Stimulated activated CD8-positive, alpha-beta memory T cell treated with anti-CD3 and anti-CD28 coated beads, Interleukin-12 subunit alpha, Interleukin-12 subunit beta, amount 100 ng/mL, for 24 hours (primary cell): Measurements from ENCODE around the gene GUCY1A2.

Experiments
- DNase-seq: peaks from one replicate; pipeline ENCODE4 v3.0.0-alpha.2; 2020; ENCODE audit errors: extremely low read depth

The GUCY1A2 gene

DNA sequence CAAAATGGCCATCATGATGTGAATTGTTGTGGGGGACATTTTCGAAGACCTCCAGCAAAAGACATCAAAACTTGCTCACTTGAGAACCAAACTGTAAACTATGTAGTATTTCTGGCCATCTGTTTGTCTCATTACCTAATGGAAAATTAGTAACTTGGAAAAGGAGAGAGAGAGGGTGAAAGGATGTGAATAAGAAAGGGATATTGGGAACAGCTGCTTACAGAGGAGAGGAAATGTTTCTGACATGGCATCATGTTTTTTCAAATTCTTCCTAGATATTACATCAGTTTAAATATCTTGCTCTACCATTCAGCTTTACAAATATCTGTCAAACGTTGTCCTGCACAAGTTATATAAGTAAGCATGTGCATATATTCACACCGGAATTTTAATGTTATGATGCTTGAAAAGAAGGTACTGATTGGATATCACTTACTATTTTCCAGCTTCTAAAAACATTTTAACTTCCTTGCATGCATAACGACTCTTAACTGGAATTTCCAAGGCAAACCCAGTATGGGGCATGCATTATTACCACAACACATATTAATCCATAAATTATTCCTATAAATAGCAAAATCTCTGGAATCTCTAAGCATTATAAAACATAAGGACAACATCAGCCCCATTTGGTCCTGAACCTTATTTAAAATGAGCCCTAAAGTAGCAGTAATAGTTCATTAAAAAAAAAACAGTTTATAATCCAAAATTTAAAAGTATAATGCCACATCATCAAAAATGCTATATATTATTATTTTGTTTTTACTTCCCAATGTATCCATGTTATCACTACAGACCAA lies 20.0 kb downstream of the GUCY1A2 start:
- DNase-seq, result no peak

DNA sequence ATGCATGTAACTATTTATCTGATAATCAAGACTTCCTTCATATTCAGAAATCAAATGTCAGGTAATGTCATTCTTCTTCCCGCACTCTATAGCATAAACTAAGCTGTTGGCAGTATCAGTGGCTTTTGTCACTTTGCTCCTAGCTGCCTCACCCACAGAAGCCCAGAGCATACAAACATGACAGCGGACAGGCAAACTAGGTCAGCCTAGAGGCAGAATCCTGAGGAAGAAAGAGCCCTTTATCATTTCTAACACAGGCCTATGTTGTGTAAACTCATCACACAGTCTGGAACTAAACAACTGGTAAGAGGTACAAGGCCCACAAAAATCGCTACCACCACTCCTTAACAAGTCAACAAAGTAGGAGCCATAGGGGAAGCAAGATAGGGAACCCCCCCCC lies 21.0 kb downstream of the GUCY1A2 start:
- DNase-seq, result no peak

DNA sequence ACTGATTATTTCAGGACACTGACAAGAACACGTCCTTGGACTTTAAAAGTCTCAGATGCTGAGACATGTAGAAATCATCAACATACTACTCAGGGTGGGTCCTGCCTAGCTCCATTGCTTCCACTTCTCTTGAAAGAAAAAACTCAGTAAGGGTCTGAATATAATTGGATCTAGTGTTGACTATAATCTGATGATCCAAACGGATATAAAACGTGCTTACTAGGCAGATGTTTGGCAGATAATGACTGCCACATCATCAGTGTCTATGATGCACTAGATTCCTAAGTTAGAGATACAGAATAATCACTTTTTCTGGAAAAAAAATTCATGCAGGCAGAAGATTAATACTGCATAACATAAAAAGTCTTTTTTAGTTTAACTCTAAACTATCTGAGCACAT lies 21.6 kb downstream of the GUCY1A2 start:
- DNase-seq, result no peak

DNA sequence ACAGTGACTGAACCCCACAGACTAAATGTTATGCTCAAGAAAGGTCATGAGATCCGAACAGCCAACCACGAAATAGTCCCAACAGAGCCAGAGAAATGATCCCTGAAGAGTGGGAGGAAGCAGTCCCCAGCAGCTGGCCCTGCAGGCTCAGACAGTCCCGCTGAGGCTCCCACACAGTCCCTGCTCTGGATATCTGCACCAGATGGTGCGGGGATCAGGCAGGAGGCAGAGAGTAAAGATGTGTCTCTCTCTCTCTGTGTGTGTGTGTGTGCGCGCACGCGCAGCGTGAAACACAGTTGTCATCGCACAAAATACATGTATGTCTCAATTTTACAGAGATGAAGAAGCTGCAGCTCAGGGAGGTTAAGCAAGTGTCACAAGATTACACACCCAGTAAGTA lies 27.9 kb downstream of the GUCY1A2 start:
- DNase-seq, result no peak

DNA sequence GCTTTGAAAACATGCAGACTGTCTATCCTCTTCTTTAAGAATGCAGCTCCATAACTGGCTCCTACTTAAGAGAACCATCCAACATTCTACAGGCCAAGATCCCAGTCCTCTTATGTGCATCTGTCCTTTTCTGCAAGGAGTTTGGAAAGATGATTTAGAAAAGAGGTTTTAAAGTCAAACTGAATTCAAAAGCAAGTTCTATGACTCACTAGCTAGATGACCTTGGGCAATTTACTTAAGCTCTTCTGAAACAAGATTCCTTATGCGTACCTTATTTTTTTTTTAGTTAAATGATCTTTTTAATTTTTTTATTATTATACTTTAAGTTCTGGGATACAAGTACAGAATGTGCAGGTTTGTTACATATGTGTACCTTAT lies 29.2 kb downstream of the GUCY1A2 start:
- DNase-seq, result no peak

DNA sequence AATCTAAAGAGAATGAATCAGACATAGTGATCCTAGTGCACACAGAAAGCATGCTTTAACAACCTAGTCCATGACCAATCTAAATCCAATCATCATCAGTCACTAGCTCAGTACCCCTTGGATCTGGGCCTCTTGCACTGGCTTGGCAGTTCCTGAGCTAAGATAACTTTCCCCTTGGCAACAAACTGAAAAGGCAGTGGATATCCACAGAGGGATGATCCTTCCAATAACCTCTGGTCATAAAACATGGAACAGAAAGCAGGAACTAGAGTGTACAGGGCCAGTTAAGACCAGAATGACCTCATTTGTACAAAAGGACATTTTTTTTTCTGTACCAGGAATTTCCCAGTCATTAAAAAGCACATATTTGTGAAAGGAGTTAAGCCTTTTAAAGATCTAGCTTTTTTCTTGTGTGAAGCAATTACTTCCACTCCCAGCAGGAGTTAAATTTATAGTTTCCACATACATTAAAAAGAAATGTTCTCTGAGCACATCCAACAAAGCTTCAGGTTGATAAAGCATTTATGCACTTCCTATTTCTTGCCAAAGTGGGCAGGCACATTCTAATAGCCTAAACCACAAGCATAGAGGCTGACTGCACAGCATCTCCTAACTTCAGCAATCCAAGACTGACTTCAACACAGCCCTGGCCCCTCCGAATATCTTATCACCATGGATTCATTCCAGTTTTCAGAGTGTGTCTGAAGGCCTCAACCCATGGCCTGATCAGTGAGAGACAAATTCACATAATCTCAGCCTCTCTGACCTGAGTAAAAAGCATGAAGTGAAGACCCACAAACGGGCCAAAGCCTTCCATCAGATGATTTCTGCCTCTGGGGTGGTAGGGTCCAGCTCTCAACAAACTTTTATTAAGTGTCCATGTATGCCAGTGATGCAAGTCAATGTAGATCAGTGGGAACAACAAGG lies 29.9 kb downstream of the GUCY1A2 start:
- no peak for DNase-seq

DNA sequence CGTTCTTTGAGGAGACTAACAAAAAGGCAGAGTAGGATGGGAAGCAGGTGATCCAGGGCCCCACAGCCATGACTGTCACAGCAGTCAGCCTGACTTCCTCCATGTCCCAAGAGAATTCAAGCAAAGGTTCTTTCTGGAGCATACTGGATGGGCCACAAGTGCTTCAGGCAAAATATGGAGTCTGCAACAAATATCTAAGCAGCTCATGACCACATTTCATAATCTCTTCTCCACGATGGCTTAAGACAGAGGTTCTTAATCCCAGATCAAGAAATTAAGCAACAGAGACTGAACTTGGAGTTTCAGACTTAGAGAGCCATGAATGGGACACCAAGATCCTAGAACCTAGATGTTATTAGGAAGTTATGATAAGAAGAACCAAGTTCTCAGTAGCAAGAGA lies 31.6 kb downstream of the GUCY1A2 start:
- no peak for DNase-seq

DNA sequence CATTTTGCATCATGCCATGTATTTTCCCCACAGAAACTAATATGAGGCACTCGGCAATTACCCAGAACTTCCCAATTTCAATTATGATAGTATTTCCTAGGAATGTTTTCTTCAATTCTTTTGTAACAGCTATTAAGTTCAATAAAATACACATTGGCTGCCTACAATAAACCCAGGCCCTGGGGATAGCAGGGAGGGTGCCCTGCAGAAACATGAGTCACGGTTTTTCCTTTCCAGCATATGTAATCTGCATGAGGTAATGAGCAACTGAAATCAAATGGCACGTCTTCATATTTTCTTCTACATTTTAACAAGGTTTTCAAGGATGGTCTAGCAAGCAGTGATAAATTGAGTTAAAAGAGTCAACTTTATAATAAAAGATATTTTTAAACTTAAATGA lies 32.0 kb downstream of the GUCY1A2 start:
- DNase-seq, result no peak

DNA sequence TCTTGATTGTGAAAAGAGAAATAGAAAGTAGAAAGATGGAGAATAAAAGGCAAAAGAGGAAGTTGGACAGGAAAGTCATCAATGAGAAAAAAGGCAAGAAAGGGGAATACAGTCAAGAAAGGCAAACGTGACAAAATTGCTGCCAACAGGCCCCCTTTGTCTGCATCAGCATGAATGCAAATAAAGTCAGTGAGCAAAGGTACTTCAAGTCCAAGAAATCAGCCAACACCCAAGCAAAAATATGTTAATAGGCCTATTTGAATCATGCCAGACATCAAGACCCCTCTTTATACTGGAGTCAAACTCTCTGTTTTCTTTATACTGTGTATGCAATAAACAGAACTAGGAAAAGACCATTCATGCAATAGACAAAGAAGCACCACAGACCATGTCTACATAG lies 34.3 kb downstream of the GUCY1A2 start:
- no peak for DNase-seq

DNA sequence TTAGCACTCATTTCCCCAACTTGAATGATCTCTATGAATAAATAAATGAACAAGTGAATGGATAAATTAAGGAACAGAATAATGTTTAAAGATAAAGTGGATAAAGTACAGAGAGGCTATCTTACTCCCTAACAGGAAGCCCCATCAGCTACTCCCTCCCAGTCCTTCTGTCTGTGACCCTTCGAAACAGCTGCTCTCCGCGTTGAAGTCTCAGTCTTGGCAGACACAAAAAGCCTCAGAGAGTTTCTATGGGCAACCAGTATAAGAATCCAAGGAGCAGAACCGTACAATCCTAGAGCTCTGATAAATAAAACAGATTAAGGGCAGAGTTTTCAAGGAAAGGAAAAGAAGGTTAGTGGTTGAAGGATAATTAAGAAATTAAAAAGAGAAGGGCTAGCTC lies 35.0 kb downstream of the GUCY1A2 start:
- DNase-seq, result no peak

DNA sequence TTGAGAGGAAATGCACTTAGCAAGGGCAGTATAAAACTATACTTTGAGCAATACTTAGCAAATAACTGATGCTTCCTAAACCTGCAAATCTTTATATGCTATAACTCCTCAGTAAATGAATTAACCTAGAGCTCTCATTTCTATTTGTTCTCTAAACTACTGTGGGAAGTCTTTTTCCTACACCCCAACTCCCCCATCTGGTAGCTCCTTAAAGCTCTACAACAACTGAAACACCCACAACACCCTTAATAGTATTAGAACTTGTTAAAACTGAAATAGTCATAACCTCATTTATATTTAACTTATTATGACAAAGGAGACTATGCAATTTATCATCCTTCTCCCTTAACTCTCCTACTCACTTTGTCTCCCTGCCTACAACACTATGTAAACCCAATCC lies 43.4 kb downstream of the GUCY1A2 start:
- no peak for DNase-seq

DNA sequence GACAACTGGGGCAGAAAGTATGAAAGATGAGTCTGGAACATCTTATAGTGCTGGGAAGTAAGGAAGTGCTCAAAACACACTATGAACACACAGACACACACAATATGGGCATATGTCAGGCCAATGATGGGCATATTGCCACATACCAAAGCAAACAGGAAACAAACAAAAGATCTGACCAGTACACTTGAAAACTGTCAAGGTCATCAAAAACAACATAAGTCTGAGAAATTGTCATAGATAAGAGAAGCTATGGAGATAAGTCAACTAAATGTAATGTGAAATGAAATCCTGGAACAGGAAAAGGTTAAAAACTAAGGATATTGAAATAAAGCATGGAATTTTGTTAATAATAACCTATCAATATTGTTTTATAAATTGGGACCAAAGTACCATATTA lies 46.4 kb downstream of the GUCY1A2 start:
- no peak for DNase-seq

DNA sequence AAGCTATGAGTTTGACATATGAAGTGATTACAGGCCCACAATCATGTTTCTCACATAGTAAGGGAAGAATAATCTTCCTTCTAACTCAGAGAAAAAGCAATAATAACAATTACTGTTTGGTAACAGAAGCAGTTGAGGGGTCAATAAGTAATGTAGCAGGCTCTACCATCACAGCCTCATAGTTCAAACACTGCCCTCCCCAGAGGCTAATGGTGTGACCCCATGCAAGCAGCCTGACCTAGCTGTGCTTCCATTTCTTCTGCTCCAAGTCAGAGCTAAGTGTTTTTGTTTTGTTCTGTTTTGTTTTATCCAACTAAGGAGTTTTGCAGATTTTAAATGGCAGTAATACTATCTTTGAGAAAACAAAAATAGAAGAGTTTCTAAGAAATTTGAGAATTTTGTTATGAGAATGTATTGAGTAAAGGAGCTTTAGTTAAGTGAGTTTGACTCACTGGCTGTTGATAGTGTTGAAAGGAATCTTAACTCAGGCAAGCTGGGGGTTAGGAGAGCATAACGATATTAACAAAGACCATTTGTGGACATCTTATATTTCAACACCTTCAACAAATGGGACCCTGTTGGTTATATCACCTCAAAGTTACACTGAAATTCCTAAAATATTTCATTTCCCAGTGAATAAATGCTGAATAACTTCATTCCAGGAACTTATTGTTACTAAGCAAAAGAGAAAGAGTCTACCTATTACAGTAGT lies 48.5 kb downstream of the GUCY1A2 start:
- no peak for DNase-seq

DNA sequence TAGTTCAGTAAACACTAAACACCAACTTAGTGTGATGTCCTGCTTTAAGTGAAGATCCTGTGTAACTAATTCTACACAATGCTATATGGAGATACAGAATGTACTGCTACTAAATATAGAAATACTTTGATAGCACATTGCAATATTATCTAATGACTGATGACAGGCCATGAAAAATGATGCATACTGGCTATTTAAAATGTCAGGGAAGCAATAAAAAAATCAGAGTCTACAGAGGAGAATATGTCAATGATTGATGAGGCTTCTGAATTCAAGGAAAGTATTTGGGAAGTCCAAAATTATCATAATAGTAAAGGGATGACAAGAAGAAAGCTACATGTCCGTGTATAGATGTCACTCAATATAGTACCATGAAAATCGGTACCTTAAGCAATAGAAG lies 55.3 kb downstream of the GUCY1A2 start:
- no peak for DNase-seq

DNA sequence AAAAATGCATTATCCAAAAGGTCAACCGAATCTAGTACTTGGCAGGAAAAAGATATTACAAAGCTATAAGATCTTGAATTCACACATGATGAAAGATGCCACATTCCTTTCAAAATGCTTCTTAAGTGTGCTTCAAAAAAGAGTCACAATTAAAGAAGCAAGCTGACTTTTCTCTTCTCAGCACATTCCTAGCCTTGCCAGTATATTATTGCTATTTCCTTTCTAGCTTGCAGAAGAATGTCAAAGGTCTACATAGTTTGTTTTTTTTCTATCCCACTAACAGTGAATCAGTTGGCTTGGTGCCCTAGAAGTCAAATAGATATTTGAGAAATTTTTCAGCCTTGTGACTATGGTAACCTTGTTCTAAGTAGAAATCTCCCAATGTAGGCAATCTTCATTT lies 56.8 kb downstream of the GUCY1A2 start:
- DNase-seq, result no peak

DNA sequence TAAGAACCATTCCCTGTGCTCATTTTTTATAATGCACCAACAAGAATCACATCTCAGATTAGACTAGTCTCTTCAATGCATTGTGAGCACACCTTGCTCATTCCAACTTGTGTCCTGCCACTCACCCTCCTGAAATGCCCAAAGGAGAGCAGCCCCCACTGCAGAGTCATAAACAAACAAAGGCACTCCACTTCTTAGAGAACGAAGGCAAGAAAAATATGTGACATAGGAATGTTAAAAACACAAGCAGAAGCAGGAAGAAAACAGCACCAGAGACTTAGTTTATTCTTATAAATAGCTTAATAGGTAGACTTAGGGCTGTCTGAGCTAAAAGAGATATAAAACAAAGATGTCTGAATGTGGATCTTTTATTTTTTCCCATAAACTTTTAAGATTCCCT lies 57.2 kb downstream of the GUCY1A2 start:
- no peak for DNase-seq

DNA sequence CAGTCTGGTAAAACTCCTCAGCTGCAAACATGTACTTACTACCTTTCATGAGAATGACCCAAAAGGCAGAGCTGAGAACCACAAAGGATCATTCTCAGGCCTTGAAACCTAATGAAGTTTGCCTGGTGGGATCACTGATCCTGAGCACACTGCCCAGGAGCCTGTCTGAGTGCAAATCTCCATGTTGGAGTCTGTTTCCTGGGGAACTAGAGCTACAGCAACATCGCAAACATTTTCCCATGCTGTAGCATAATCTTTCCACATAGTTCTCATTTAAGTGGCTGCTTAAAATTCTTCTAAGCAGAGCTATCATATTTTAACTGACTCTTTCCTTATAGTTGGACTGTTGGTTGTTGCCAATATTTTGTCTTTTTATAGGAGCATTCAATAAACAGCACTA lies 58.5 kb downstream of the GUCY1A2 start:
- DNase-seq, result no peak

DNA sequence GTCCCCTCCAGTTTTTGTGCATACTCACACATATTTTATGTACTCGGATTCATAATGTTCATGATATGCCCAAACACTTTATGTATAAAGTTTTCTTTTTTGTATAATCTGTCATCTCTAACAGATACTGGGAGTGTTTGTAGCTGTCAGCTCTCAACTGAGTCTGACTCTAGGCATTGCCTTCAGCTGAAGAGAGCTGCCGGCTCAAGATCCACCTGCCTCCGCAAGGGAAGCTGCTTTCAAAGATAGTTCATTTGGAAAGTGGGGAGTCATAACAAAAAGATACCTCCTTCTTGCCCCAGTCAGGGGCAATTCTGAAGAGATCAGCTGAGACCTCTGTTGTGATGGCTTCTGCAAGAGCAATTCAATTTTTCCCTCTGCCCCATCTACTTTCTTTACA lies 58.9 kb downstream of the GUCY1A2 start:
- no peak for DNase-seq

DNA sequence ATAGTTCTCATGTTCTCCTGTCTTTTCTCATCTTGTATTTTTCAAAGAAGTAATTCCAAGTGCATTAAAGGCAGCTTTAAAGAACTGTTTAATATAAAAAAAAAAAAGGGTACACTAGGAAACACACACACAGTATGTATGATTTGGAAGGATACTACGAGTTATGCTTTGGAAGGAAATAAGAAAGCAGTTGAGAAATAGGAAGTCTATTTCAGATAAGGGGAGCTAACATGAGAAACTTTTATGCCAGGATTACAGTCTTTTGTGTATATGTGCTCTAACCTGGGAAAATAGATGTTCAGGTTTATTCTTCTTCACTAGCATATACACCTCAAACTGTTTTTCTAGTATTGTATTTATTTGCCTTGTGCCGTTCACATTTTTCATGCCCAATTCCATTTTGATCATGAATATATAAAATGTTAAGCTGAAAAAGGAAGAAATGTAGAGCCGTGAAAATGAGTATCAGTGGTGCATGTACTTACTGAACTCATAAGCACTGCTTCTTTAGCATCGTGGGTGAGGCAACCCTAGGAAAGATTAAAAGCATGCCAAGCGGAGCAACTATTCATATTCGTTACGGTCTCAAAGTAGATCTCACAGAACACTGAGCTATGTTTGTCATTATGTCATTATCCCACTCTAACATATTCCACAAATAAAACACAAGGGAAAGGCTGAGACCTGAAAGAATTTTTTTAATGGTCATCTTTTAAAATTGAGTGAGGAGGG lies 59.6 kb downstream of the GUCY1A2 start:
- DNase-seq, result no peak

DNA sequence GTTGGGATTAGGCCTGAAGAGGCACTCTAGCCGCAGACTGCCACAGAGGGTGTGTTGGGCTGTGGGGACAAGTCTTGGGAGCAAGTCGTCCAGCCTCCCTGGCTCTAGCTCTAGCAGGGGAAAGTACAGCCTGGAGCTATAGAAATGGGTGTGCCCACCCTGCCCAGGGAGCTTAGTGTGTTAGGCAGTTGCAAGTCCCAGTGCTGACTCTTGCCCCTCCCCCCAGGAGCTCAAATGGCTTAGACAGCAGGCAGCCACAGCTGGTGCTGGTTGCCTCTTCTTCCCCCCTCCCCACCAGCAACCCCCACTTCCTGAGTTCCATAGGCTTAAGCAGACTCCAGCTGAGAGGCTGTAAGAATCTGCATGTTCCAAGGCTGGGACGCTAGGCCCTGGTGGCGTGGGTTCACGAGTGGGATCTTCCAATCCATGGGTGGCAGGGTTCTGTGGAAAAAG lies 61.2 kb downstream of the GUCY1A2 start:
- DNase-seq, result no peak

DNA sequence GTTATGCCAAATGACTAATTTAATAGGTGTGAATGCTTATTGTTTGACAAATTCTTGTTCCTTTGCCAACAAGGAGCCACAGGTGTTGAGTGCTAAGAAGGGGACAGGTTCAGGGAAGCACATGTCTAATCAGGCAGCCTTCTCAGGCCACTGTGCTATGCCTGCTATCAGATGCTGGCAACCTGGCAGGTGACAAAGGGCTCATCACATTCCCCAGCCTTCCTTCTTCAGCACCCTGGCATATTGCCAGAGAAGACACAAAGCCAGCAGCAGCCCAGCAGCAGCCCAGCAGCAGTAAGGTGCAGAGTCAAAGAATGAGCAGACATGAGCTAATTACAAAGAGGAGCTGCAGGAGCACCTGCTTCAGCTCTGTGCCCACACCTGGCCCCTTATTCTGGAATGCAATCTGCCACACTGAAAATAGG lies 68.2 kb downstream of the GUCY1A2 start:
- no peak for DNase-seq

DNA sequence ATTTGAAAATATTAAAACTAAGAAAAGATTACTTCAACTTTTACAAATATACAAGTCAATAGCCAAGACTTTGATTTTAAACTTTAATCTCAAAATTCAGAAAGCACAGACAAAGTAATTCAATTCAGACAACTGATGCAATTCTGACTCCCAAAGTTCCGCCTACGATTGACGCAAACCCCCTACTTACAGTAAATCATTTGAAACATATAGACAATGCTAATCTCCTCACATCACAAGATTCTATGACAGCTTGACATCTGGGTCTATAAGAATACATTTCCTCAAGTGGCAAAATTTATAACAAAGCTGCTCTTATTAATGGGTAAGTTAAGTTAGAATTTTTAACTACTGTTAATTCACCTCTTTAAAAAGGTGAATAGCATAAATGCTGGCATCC lies 75.2 kb downstream of the GUCY1A2 start:
- no peak for DNase-seq
